Keratinocyte (primary cell): Measurements from ENCODE around the gene ETNK2. TPM values are rescaled to one million over a fixed set of nuclear protein-coding genes. Genes with fewer than 3 reads are reported as not detected.

ENCODE experiments used
- DNase-seq: peaks from one replicate; pipeline ENCODE4 v3.0.0-alpha.2; 2011; ENCODE audit warnings: low read depth, missing footprints, low spot score
- FAIRE-seq: peaks from 2 replicates; lab custom pipeline; 2011; peaks lifted over from hg19 to GRCh38; lab: Jason Lieb, UNC
- H2AFZ ChIP-seq: 2 replicates; pipeline ENCODE4 v1.6.0; 2012; ENCODE audit warnings: low read length, control low read depth, inconsistent platforms; ENCODE audit not compliant: control insufficient read depth
- H3K27ac ChIP-seq: 2 replicates; pipeline ENCODE4 v1.5.1; 2011; ENCODE audit warnings: low read length; ENCODE audit not compliant: control insufficient read depth, insufficient read depth
- H3K27me3 ChIP-seq: 3 replicates; pipeline ENCODE4 v1.6.0; 2011; ENCODE audit warnings: low read length; ENCODE audit not compliant: control insufficient read depth, insufficient read depth; ENCODE audit errors: extremely low read depth
- H3K36me3 ChIP-seq, 2 experiments: 2 replicates in 1 of 2; 3 replicates in 1 of 2; pipeline ENCODE4 v1.5.1; 2011; ENCODE audit warnings: low read length in 2 of 2, mild to moderate bottlenecking in 1 of 2; ENCODE audit not compliant: control insufficient read depth in 2 of 2, insufficient read depth in 2 of 2; ENCODE audit errors: extremely low read depth in 1 of 2
- H3K4me1 ChIP-seq: 3 replicates; pipeline ENCODE4 v1.5.1; 2011; ENCODE audit warnings: low read length; ENCODE audit not compliant: control insufficient read depth, insufficient read depth; ENCODE audit errors: extremely low read depth
- H3K4me2 ChIP-seq: 3 replicates; pipeline ENCODE4 v1.6.0; 2011; ENCODE audit warnings: low read depth, low read length; ENCODE audit not compliant: control insufficient read depth, insufficient read depth; ENCODE audit errors: extremely low read depth
- H3K4me3 ChIP-seq, 3 experiments: fragments of 200-600 bp in 1 of 3; sonication (generic) in 1 of 3; 2 replicates in 2 of 3; 3 replicates in 1 of 3; pipeline ENCODE4 v1.5.1; 2011 to 2016; ENCODE audit warnings: low read length in 3 of 3, mild to moderate bottlenecking in 3 of 3, control low read depth in 2 of 3, inconsistent platforms in 1 of 3, low read depth in 1 of 3, mixed read lengths in 1 of 3, mixed run types in 1 of 3, moderate library complexity in 1 of 3; ENCODE audit not compliant: control insufficient read depth in 2 of 3, insufficient read depth in 2 of 3; ENCODE audit errors: extremely low read depth in 1 of 3
- H3K79me2 ChIP-seq: 2 replicates; pipeline ENCODE4 v1.6.0; 2012; ENCODE audit warnings: low read length; ENCODE audit not compliant: control insufficient read depth, insufficient read depth
- H3K9ac ChIP-seq: 3 replicates; pipeline ENCODE4 v1.6.0; 2011; ENCODE audit warnings: low read length; ENCODE audit not compliant: control insufficient read depth, insufficient read depth; ENCODE audit errors: extremely low read depth
- H3K9me1 ChIP-seq: 3 replicates; pipeline ENCODE4 v1.6.0; 2011; ENCODE audit warnings: low read length; ENCODE audit not compliant: control insufficient read depth, insufficient read depth; ENCODE audit errors: extremely low read depth
- H3K9me3 ChIP-seq: 2 replicates; pipeline ENCODE4 v1.5.1; 2012; ENCODE audit warnings: low read depth, low read length; ENCODE audit not compliant: control insufficient read depth
- H4K20me1 ChIP-seq: 3 replicates; pipeline ENCODE4 v1.6.0; 2011; ENCODE audit warnings: low read length; ENCODE audit not compliant: control insufficient read depth, insufficient read depth; ENCODE audit errors: extremely low read depth
- CTCF ChIP-seq, 3 experiments: IDR thresholded peaks in 1 of 3; conservative IDR thresholded peaks in 1 of 3; optimal IDR thresholded peaks in 1 of 3; 2 replicates in 2 of 3; 3 replicates in 1 of 3; pipeline versions ENCODE3 to v1.5.1; 2011; ENCODE audit warnings: low read length in 3 of 3, mild to moderate bottlenecking in 3 of 3, moderate library complexity in 2 of 3, control low read depth in 1 of 3, inconsistent platforms in 1 of 3; ENCODE audit not compliant: insufficient read depth in 2 of 3; ENCODE audit errors: extremely low read depth in 1 of 3
- EZH2 ChIP-seq: IDR thresholded peaks from one replicate; pipeline ENCODE4 v1.6.1; 2012; ENCODE audit warnings: inconsistent platforms, mild to moderate bottlenecking, low read length, moderate library complexity
- dilution Hi-C: fragments of 300-500 bp; cut with MboI; formaldehyde crosslinking; loops from one replicate; pipeline ENCODE4 v1.7.0; 2020; ENCODE audit warnings: low sequenced_read_pairs; ENCODE audit not compliant: extremely low pct_ligation_motif_present
- polyA plus RNA-seq, 5 experiments: library from polyadenylated mRNA; depleted of rRNA in 3 of 5; stranded (reverse) in 3 of 5; stranded (forward) in 1 of 5; unstranded in 1 of 5; fragments of >200 nt; gene quantifications; 1 replicate in 1 of 5; 2 replicates in 3 of 5; 3 replicates in 1 of 5; pipeline versions ENCODE4 v1.2.1 to v1.2.3, GENCODE V29; 2011 to 2012; ENCODE audit warnings: missing spikeins in 2 of 5, low read depth in 1 of 5, low replicate concordance in 1 of 5

The ETNK2 gene
- polyA plus RNA-seq, 1 donor (not counting 4 experiments of a cell fraction or from before 2014, with no cell fraction given), result 18.4 TPM

- Histone ChIP-seq H3K4me1 (peaks cover 13% of the 10 kb centered on the region), H3K36me3 (no peaks in the 10 kb centered on the region), H3K4me2 (no peak overlapping the region), H4K20me1 (no peaks in the 10 kb centered on the region), H3K9ac (no peak overlapping the region), H2AFZ (no peak overlapping the region), H3K9me1 (no peaks in the 10 kb centered on the region), H3K79me2 (peaks cover 3% of the 10 kb centered on the region), H3K27ac (no peak overlapping the region), H3K27me3 (no peaks in the 10 kb centered on the region), H3K4me3 (no peak overlapping the region), H3K9me3 (no peaks in the 10 kb centered on the region)
- DNase-seq, result no peak
- TF ChIP-seq EZH2 (no peak), CTCF (optimal IDR thresholded peaks at IDR 0.05 in 1 of 3, IDR thresholded peaks at IDR 0.05 in 1 of 3, conservative IDR thresholded peaks at IDR 0.05 in 1 of 3; ENCODE audit: extremely low read depth in 1 of 3, insufficient read depth in 2 of 3, low read length in 3 of 3) (no peak)
- FAIRE-seq, result no peak
- dilution Hi-C loops, result no loop called here
Measured at GRCh38 chr1:204098683-204099082, 53.2 kb downstream of the ETNK2 start.

DNA sequence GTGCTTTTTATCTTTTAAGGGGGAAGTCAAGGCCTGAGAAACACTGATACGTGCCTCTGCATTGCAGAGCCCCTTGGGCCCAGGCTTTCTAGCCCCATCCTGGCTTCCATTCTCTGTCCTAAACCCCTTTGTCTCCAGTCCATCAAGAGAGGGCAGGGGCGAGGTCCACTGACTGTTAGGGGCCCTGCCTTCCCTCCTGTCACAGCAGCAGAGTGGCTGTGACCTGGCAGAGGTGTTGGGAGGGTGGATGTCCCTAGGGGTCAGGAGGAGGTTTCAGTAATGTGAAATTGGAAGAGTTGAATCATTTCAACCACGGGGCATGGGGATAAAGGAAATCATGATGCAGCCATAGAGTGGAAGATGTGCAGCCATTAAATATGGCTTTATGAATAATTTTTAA lies 54.9 kb downstream of the ETNK2 start:
- TF ChIP-seq CTCF (optimal IDR thresholded peaks at IDR 0.05 in 1 of 3, IDR thresholded peaks at IDR 0.05 in 1 of 3, conservative IDR thresholded peaks at IDR 0.05 in 1 of 3; ENCODE audit: extremely low read depth in 1 of 3, insufficient read depth in 2 of 3, low read length in 3 of 3), result no peak
- no peak for TF ChIP-seq EZH2
- Histone ChIP-seq H3K9ac (no peak overlapping the region), H3K27ac (no peak overlapping the region), H3K4me2 (no peak overlapping the region), H3K9me3 (no peaks in the 10 kb centered on the region), H2AFZ (no peak overlapping the region), H3K36me3 (no peaks in the 10 kb centered on the region), H4K20me1 (no peaks in the 10 kb centered on the region), H3K79me2 (peaks cover 3% of the 10 kb centered on the region), H3K27me3 (no peaks in the 10 kb centered on the region), H3K4me1 (no peaks in the 10 kb centered on the region), H3K4me3 (no peak overlapping the region), H3K9me1 (no peaks in the 10 kb centered on the region)
- FAIRE-seq (no peak), DNase-seq (no peak)
- dilution Hi-C loops, result no loop called here
